HG03139 (cell line): ENCODE data around the gene TELO2.

Experiments used
- ATAC-seq: cut with Tn5 transposase; IDR thresholded peaks from one replicate; pipeline ENCODE4 v1.9.1; 2021; ENCODE audit not compliant: unreplicated experiment

TELO2 gene

DNA sequence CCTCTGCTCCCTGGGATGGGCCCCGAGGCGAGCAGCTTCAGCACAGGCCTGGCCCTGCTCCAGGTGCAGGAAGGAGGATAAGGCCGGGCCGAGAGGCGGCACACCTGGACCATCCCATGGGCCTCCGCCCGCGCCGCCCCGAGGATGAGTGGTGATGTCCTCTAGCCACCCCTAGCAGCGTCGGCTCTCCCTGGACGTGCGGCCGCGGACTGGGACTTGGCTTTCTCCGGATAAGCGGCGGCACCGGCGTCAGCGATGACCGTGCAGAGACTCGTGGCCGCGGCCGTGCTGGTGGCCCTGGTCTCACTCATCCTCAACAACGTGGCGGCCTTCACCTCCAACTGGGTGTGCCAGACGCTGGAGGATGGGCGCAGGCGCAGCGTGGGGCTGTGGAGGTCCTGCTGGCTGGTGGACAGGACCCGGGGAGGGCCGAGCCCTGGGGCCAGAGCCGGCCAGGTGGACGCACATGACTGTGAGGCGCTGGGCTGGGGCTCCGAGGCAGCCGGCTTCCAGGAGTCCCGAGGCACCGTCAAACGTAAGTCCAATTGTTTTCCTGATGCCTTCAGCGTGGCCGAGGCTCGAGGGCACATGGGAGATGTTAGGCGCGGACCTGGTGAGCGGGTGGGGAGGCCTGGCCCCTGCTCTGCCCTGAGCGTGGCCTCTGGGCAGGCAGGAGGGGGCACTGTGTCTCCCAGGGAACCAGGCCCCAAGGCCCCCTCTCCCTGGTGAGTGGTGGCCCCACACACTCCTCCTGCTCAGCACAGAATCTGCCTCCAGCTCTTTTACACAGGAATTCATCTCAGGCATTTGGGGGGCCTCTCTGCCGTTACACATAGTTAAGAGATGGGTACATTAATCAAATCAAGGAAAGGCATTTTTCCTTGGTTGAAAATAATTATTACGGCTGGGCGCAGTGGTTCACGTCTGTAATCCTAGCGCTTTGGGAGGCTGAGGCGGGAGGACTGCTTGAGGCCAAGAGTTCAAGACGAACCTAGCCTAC, 41.2 kb downstream of the TELO2 start:
- no peak for ATAC-seq

DNA sequence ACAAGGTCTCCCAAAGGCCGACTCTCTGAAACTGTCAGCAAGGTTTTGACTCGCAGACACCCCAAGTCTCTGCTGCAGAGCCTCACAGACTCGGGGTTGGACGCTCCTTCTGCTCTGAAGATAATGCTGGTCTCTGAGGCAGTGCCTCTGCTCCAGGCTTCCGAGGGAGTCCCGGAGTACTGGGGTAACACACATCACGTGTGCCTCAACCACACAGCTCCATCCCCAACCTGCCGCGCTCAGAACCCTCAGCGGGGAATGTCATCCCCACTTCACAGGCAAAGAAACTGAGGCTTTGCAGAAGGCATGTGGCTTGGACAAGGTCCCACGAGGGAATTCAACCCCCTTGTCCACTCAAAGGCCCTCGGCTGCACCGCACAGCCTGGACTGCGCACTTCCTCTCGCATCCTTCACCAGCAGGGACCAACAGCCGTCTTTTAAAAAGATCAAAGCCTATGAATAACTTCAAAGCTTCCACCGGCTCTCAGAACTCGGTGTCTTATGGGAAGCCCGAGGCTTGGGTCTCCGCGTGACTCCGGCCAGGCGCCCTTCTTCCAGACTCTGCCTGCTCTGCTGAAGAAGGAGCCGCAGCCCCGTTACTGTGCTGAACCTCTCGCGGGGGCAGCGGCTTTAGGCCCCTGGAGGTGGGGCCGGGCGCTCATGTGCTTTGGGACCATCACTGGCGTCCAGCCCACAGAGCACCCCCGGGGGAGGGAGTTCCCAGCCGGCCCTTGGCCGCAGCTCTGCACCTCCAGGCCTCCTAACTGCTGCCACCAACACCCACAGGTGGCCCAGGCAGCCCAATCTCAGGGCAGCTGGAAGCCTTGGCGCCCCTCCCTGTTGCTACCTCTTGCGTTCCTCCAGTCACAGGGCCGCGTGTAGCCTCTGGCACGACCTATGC, 42.5 kb downstream of the TELO2 start:
- ATAC-seq, result no peak

DNA sequence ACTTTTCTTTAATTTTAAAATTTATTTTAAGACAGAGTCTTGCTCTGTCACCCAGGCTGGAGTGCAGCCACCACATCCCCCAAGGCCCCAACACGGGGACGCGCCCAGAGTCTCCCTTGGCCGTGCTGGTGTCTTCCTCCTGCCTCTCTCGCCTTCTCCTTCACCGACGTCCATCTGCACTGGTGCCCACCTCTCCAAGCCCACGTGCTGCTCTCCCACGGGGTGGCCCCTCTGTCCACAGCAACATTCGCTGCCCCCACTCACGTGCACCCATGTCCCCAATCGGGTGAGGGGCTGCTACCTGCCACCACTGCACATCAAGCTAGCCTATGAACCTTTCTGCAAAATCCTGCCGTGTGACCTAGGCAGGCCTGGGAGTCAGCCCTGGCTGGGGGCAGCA, 43.4 kb downstream of the TELO2 start:
- ATAC-seq, result no peak

DNA sequence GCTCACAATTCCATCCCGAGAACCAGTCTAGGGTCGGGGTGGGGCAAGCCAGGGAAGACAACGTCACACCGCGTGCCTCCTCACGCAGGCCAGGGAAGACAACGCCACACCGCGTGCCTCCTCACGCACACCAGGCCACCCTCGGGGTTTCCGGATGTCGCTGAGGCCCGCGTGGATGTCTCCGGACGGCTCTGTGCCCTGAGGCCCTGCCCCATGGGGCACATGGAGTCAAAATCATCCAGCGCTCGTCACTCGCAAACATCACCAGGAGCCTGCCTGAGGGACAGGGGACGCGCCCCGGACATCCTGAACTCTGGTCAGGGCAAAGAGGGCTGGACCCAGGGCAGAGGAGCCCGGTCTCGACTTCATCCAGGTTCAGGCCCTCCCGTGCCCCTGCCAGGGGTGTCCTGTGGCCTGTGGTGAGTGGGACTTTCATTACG, 44.0 kb downstream of the TELO2 start:
- ATAC-seq, result no peak

DNA sequence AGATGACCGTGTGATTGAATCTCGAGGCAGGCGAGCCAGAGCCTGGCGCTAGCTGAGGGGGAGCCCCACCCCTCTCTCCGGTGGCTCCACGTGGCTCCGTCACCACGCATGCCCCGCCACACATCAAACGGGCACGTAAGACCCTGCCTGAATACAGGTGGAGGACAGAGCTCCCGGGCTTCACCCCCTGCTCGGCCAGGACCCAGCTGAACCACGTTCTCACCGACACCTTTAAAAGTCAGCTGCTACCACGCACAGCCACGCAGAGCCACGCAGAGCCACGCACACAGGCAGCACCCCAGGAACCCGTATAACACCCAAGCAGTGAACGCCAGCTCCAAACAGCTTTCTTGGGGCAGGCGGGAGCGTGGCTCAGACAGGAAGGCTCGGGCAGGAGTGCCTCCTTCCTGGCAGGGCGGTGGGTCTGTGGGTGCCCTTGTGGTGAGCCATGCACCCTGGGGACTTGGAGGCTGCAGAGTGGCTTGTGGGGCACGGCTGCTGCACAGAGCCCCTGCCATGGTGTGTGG, 44.7 kb downstream of the TELO2 start:
- no peak for ATAC-seq

DNA sequence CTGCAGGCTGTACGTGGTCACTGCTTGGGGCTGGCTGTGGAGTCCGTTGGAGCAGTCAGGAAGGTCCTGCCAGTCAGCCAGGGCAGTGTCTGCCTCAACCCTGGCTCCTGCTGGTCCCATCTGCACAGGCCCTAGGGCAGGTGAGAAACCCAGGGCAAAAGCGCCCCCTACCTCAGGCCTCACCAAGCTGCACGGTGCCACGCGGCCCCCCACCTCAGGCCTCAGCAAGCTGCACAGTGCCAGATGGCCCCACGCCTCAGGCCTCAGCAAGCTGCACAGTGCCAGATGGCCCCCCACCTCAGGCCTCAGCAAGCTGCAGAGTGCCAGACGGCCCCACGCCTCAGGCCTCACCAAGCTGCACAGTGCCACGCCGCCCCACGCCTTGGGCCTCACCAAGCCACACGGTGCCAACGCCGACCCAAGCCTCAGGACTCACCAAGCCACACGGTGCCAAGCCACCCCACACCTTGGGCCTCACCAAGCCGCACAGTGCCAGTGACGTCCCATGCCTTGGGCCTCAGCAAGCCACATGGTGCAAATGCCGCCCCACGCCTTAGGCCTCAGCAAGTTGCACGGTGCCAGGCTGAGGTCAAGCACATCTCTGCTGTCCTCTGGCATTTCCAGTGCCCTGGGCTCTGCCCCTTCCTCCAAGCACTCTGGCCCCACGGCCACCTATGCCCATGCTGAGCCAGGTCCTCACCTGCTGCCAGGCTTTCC, 45.8 kb downstream of the TELO2 start:
- ATAC-seq, result no peak

DNA sequence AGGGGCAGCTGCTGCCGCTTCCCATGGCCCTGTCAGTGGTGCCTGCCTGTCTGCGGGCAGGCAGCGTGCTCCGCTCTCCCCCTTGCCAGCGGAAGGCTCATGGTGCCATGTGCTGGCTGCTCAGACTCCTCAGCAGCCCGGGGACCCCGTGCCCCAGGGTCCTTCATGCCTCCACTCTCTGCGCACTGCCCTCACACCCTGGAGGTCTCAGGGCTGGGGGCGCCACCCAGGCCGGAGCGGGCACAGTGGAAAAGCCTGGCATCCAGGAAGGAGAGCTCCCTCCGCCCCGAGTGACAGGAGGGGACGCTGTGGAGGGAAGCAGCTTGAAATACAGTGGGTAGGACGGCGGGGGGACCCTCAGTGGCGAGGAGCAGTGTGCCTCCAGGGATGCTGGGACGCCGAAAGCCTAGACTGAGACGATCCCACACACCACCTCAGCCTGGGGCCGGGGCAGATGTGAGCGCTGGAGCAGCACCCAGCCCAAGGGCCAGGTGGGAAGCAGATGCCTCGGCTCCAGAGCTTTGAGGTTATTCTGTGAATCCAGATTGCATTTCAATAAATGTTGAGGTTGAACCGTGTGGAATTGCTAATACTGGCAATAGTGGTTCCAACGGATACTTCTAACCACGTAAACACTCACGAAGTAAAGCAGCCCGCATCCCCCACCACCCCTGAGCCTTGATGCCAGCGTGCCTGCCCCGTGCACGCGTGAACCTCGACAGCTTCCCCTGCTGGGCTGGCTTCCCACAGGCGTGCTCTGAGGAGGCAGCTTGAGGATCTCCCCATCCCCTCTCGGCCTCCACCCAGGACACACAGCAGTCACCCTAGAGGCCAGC, 46.8 kb downstream of the TELO2 start:
- no peak for ATAC-seq

DNA sequence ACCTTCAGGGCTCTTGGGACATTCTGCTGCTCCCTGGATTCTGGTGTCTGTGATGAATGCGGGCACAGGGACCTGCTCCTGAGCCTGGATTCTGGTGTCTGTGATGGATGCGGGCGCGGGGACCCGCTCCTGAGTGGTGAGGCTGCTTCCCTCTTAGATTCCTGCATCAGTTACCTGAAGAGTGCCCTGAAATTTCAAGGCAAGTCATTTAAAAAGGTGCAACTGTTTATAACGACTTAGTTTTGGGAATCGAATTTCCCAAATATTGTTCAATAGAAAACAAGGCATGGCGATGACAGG, 47.3 kb downstream of the TELO2 start:
- no peak for ATAC-seq

DNA sequence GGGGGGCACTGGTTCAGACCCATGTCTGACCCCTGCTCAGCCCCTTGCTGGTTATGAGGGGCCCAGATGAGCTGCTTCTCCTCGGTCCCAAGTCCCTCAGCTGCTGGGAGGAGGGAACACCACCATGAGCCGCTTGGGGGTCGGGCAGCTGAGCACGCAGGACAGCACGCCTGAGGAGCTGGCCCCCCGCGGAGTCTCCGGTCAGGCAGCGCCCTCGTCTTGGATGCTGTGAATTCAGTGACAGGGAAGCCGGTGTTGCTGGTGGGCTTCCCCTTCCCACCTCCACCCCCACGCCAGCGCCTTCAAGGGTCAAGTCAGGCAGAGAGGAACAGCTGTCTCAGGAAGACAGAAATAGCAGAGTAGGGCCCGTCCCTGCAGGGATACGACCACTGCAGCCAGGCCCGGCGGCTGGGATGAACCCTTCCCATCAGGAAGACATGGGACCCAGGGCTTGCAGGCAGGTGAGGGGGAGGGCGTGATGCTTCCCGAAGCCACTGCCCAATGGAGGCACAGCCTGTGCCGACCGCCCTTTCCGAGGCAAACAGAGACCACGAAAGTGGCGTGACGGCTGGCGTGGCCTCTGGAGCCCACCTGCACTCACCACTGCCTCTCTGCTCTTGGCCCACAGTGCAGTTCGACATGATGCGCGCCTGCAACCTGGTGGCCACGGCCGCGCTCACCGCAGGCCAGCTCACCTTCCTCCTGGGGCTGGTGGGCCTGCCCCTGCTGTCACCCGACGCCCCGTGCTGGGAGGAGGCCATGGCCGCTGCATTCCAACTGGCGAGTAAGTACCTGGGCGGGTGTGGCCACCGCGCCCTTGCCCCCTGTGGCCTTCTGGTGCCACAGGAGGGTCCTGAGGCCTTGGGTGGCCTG, 48.4 kb downstream of the TELO2 start:
- no peak for ATAC-seq

DNA sequence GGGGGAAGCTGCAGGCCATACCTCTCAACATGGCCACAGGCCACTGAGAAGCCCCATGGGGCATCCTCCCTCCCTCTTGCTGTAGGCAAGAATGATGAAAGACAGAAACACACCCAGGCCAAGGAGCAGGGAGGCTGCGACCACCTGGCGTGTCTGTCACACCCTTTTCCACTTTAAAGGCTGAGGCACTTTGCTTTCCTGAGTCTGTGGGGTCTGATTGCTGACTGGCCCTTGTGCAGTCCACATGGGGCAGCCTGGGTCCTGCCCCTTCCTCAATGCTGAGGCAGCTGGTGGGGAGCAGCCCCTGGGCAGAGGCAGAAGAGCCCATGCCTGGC, 49.0 kb downstream of the TELO2 start:
- ATAC-seq, result no peak

DNA sequence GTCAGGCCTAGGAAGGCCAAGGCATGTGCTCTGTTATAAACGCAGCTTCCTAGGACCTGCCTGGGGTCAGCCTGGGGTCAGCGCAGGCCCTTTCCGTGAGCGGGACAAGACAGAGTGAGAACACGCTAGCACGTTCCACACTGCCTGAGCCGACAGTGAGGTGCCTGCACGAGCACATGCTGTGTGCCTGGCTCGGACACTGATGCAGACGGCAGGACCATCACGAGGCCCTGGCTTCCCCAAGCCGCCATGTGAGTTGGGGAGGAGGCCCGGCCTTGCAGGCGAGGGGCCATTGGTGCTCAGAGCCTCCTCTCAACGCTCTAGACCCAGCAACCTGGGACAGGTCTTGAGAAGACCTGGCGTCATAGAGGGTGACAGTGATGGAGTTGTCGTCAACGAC, 49.4 kb downstream of the TELO2 start:
- ATAC-seq, result no peak

DNA sequence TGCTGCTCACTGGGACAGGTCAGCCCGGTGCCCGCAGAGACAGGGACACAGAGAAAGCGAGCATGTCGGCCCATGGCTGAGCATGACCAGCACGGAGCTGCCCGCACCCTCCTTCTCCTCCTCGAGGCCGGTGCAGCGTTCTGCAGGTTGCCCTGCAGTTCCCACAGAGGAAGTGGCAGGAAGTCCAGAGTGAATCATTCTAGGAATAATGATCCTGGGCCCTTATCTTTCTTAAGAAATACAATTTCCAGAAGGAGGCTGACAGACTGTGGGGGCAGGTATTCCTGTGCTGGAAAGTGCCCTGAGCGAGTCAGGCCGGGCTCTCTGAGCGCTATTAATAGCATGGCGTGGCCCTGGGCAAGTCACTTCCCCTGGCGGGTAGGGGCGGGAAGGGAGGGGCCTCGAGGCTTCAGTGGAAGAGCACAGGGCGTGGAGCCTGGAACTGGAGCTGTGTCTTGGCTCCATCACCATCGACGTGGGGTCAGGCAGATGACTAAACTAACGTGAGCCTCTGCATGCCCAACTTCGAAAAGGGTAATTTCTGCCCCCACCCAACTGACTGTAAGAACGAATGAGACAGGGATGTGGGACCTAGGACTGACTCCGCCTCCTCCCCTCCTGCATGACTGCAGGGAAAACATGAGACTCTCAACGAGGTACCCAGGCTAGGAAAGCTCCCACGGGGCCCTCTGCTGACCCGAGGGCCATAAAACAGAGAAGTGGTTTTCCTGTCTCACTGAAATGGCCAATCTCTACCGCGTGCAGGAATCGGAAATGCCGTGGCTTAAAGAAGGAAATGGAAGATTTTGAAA, 50.1 kb downstream of the TELO2 start:
- ATAC-seq, result no peak

DNA sequence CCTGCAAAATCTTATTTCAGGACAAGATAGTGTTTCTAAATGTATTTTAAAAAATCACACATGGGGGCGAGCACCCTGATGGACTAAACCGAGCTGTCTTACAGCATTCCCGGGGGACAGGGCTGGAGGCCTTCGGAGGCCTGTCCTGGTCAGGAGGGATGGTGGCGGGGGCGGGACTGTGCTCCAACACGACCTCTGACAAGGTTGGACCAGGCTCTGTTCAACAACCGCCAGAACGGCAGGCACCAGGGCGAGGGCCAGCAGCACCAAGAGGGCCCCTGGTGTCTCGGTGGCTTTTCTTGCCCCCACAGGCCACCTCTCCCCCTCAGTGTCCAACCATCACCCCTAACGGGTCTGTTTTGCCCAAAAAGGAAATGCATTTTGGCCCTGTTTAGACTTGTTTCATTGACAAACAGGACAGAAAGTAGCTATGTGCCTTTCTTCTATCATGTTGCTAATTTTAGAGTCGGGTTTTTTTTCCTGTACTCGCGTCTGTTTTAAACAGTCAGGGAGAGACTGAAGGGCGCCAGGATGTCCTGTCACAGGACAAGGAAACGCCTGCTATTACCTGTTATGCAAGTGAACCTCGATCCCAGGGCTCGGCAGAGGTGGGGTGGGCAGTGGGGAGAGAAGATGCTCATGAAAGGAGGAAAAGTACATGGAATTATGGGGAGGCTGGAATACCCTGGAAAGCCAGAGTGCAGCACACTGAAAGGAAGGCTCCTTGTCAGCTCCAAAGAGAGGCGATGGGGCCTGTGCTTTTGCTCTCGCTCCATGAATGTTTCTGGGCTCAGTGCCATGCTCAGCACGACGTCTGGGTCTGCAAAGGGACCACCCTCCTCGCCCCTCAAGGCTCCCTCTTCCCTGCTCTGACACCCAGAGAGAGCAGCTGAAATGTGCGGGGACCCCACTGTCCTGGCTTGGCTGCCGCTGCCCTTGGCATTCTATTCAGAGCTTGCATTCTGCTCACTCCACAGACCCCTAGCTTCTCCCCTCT, 52.2 kb downstream of the TELO2 start:
- no peak for ATAC-seq

DNA sequence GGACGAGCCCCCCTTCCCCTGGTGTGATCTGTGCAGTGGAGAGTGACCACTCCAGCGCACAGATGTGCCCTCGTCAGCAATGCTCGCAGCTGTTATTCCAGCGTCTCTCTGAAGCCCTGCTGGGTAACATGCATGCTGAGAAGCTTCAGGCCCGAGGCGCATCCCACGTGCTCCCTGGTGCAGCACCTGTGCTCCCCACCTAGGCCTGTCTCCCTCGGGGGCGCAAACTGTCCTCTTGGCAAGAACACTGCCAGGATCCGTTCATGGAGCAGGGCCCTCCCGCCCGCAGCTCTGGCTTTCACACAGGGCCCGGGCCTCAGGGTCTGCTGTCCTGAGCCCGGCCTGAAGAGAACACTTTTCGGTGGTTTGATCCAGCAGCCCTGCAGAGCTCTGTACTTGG, 53.3 kb downstream of the TELO2 start:
- no peak for ATAC-seq

DNA sequence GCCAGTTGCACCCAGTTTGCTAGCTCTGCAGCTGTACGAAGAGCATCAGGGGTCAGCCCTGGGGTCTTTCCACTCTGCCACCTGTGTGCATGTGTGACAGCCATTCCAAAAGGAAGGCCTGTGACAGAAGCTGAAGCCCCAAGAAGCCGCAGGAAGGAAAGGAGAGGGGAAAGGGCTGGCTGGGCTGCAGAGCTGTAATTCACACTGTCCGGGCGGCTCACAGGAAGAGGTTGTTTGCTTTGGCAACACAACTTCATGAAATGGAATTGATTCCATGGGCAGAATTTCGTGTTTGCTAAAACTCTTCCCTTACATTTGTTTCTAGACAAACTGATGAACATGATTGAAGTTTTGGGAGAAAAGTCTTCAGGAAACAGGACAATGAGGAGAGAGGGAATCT, 55.1 kb downstream of the TELO2 start:
- ATAC-seq, result no peak

DNA sequence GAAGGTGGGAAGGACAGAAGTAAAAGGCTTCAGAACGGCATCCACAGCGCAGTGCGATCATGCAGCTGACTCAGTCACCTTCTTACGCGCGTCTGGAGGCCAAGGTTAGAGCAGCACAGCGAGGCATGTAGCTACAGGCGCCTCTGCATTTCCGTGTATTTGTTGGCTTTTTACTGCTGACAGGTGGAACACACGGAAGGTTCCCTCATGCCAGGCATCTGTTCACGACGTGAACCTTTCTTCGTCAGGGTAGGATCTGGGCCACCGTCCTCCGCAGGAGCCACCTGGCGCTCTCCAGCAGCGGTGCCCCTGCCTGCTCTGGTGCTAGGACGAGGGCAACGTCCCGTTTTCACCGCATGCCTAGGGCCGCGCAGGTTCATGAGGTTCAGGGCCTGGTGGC, 55.6 kb downstream of the TELO2 start:
- no peak for ATAC-seq

DNA sequence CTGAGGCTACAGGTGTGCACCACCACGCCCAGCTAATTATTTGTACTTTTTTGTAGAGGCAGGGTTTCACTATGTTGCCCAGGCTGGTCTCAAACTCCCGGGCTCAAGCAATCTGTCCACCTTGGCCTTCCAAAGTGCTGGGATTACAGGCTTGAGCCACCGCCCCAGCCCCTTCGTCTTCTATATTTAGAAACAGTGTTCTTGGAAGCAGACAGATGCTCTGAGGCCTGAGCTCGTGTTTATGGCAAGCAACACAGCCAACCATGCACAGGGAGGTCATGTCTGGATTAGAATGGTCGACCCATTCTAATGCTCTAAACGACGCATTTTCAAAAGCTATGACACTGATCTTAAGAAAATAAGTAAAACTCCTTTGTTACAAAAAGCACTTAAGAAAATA, 56.9 kb downstream of the TELO2 start:
- ATAC-seq, result no peak
